C4-2B (cell line): ENCODE results near the gene MIEF1.

Experiments
- CTCF ChIP-seq: fragments of 450-650 bp; conservative IDR thresholded peaks from 2 replicates; pipeline ENCODE4 v1.5.1; 2017; ENCODE audit warnings: mild to moderate bottlenecking
- ZFX ChIP-seq: fragments of 450-650 bp; IDR thresholded peaks from 2 replicates; pipeline ENCODE4 v1.6.1; 2017

GRCh38 chr22:39479254-39479653, 22.8 kb upstream of the MIEF1 start:
- TF ChIP-seq CTCF (no peak), ZFX (no peak)
